H9 (cell line): Measurements from ENCODE around the gene RAB11A. TPM values are rescaled to one million over a fixed set of nuclear protein-coding genes. Genes with fewer than 3 reads are reported as not detected.
A peak's percentile ranks its signal among the peaks of the same experiment; 100 is the strongest.

Experiments used
- DNase-seq: peaks from one replicate; pipeline ENCODE4 v3.0.0-alpha.2; 2017
- H2AFZ ChIP-seq: one replicate; pipeline ENCODE4 v1.6.1; 2013; ENCODE audit warnings: mild to moderate bottlenecking, low read length, control low read depth, moderate library complexity
- H2AK5ac ChIP-seq: 2 replicates; pipeline ENCODE4 v1.6.1; 2013; ENCODE audit warnings: low read length, control low read depth, mixed read lengths; ENCODE audit not compliant: insufficient read length
- H2BK120ac ChIP-seq: one replicate; pipeline ENCODE4 v1.6.1; 2013; ENCODE audit warnings: low read depth, mild to moderate bottlenecking, low read length, control low read depth, inconsistent platforms; ENCODE audit not compliant: poor library complexity, severe bottlenecking
- H2BK12ac ChIP-seq: 2 replicates; pipeline ENCODE4 v1.6.1; 2013; ENCODE audit warnings: low read length, control low read depth, mixed read lengths, low read depth; ENCODE audit not compliant: insufficient read length
- H2BK15ac ChIP-seq: 2 replicates; pipeline ENCODE4 v1.6.1; 2013; ENCODE audit warnings: low read depth, low read length, control low read depth
- H2BK20ac ChIP-seq: one replicate; pipeline ENCODE4 v1.6.1; 2013; ENCODE audit warnings: low read depth, mild to moderate bottlenecking, low read length, control low read depth, inconsistent platforms; ENCODE audit not compliant: poor library complexity, severe bottlenecking
- H2BK5ac ChIP-seq: 2 replicates; pipeline ENCODE4 v1.6.1; 2013; ENCODE audit warnings: low read length, control low read depth, mixed read lengths; ENCODE audit not compliant: insufficient read length
- H3K14ac ChIP-seq: 2 replicates; pipeline ENCODE4 v1.6.1; 2013; ENCODE audit warnings: low read length, control low read depth; ENCODE audit not compliant: insufficient read depth
- H3K18ac ChIP-seq: 2 replicates; pipeline ENCODE4 v1.6.1; 2013; ENCODE audit warnings: low read depth, mild to moderate bottlenecking, mixed read lengths, low read length, control low read depth; ENCODE audit not compliant: insufficient read length
- H3K23ac ChIP-seq: 2 replicates; pipeline ENCODE4 v1.6.1; 2013; ENCODE audit warnings: low read length, control low read depth, mixed read lengths, low read depth; ENCODE audit not compliant: insufficient read length
- H3K23me2 ChIP-seq: 2 replicates; pipeline ENCODE4 v1.6.1; 2013; ENCODE audit warnings: low read depth, mild to moderate bottlenecking, mixed read lengths, low read length, control low read depth; ENCODE audit not compliant: insufficient read length, poor library complexity, severe bottlenecking
- H3K27ac ChIP-seq: 2 replicates; pipeline ENCODE4 v1.5.1; 2013; ENCODE audit warnings: low read length, control low read depth, mixed read lengths, low read depth; ENCODE audit not compliant: insufficient read length
- H3K27me3 ChIP-seq: 2 replicates; pipeline ENCODE4 v1.6.1; 2013; ENCODE audit warnings: low read length, control low read depth, inconsistent platforms; ENCODE audit not compliant: insufficient read depth
- H3K4ac ChIP-seq: 2 replicates; pipeline ENCODE4 v1.6.1; 2013; ENCODE audit warnings: low read depth, mild to moderate bottlenecking, control low read depth, inconsistent platforms, low read length, moderate library complexity
- H3K4me1 ChIP-seq: 2 replicates; pipeline ENCODE4 v1.6.1; 2013; ENCODE audit warnings: low read length, control low read depth, inconsistent platforms; ENCODE audit not compliant: insufficient read depth
- H3K4me2 ChIP-seq: 2 replicates; pipeline ENCODE4 v1.6.1; 2013; ENCODE audit warnings: low read length, control low read depth, mixed read lengths; ENCODE audit not compliant: insufficient read length, insufficient read depth
- H3K56ac ChIP-seq: 2 replicates; pipeline ENCODE4 v1.6.1; 2013; ENCODE audit warnings: low read depth, mild to moderate bottlenecking, mixed read lengths, low read length, control low read depth; ENCODE audit not compliant: insufficient read length
- H3K79me1 ChIP-seq: 2 replicates; pipeline ENCODE4 v1.6.1; 2013; ENCODE audit warnings: low read depth, mild to moderate bottlenecking, moderate library complexity, low read length, control low read depth, inconsistent platforms; ENCODE audit not compliant: insufficient read depth, poor library complexity, severe bottlenecking
- H3K79me2 ChIP-seq: 2 replicates; pipeline ENCODE4 v1.6.1; 2013; ENCODE audit warnings: low read length, control low read depth, inconsistent platforms; ENCODE audit not compliant: insufficient read depth
- H3K9ac ChIP-seq: 2 replicates; pipeline ENCODE4 v1.6.1; 2013; ENCODE audit warnings: low read length, control low read depth, mixed read lengths; ENCODE audit not compliant: insufficient read length; ENCODE audit errors: extremely low read depth
- H3K9me3 ChIP-seq: one replicate; pipeline ENCODE4 v1.6.1; 2013; ENCODE audit warnings: low read depth, low read length, inconsistent platforms; ENCODE audit not compliant: control insufficient read depth
- H3T11ph ChIP-seq: one replicate; pipeline ENCODE4 v1.6.1; 2013; ENCODE audit warnings: mild to moderate bottlenecking, low read length, control low read depth, inconsistent platforms
- H4K20me1 ChIP-seq: one replicate; pipeline ENCODE4 v1.6.1; 2013; ENCODE audit not compliant: control insufficient read depth, insufficient read length, insufficient read depth
- H4K5ac ChIP-seq: 2 replicates; pipeline ENCODE4 v1.6.1; 2013; ENCODE audit warnings: low read depth, mild to moderate bottlenecking, mixed read lengths, low read length, control low read depth; ENCODE audit not compliant: insufficient read length
- H4K8ac ChIP-seq: replicated peaks from 2 replicates; pipeline ENCODE4 v1.6.1; 2013; ENCODE audit warnings: low read length, control low read depth, mixed read lengths, low read depth; ENCODE audit not compliant: insufficient read length
- H4K91ac ChIP-seq: 2 replicates; pipeline ENCODE4 v1.6.1; 2013; ENCODE audit warnings: low read depth, mild to moderate bottlenecking, moderate library complexity, mixed read lengths, low read length, control low read depth; ENCODE audit not compliant: insufficient read length
- H3K27ac Mint-ChIP-seq, 3 experiments: 2 replicates in 2 of 3; 3 replicates in 1 of 3; pipeline ENCODE4 v1.8.0; 2020 to 2021; ENCODE audit warnings: mixed read lengths in 3 of 3, mild to moderate bottlenecking in 1 of 3, moderate library complexity in 1 of 3
- H3K27me3 Mint-ChIP-seq: 2 replicates; pipeline ENCODE4 v1.8.0; 2021; ENCODE audit warnings: low read depth, mild to moderate bottlenecking, moderate library complexity, mixed read lengths
- H3K36me3 Mint-ChIP-seq, 3 experiments: 2 replicates in 2 of 3; 3 replicates in 1 of 3; pipeline ENCODE4 v1.8.0; 2020 to 2021; ENCODE audit warnings: low read depth in 3 of 3, mixed read lengths in 3 of 3; ENCODE audit not compliant: insufficient read depth in 1 of 3
- H3K4me1 Mint-ChIP-seq, 2 experiments: 2 replicates each; pipeline ENCODE4 v1.8.0; 2020; ENCODE audit warnings: mixed read lengths in 2 of 2
- H3K4me3 Mint-ChIP-seq, 2 experiments: 2 replicates in 1 of 2; 3 replicates in 1 of 2; pipeline ENCODE4 v1.8.0; 2020 to 2021; ENCODE audit warnings: mild to moderate bottlenecking in 2 of 2, mixed read lengths in 2 of 2, moderate library complexity in 1 of 2
- H3K9me3 Mint-ChIP-seq, 2 experiments: 2 replicates in 1 of 2; 3 replicates in 1 of 2; pipeline ENCODE4 v1.8.0; 2020; ENCODE audit warnings: mild to moderate bottlenecking in 2 of 2, mixed read lengths in 2 of 2, moderate library complexity in 1 of 2
- CTCF ChIP-seq: fragments of 200-600 bp; sonication (generic); conservative IDR thresholded peaks from 3 replicates; pipeline ENCODE4 v1.8.0; 2021; ENCODE audit warnings: antibody characterized with exemption, mild to moderate bottlenecking
- WGBS: extraction: QIAGEN DNeasy Blood & Tissue Kit; methylation state at CpG from one replicate; pipeline ENCODE4 v1.1.7; 2013; ENCODE audit warnings: missing lambda C conversion rate, low lambda C conversion rate, mixed read lengths; ENCODE audit not compliant: insufficient read length; ENCODE audit errors: extremely low coverage; 5-methylcytosine and 5-hydroxymethylcytosine counted together
- total RNA-seq: library from RNA; stranded (reverse); gene quantifications from 2 replicates; pipeline ENCODE4 v1.2.1, GENCODE V29; 2021

The RAB11A gene
- total RNA-seq, 1 experiment from 2014 or later = 217 TPM

GRCh38 chr15:65885668-65886218 is 16.5 kb downstream of the RAB11A start:
- TF ChIP-seq CTCF = no peak
- no peak overlapping the region for H4K5ac ChIP-seq
- no peak overlapping the region for H4K8ac ChIP-seq
- WGBS = no CpG with 5 or more reads among the region's 4 CpGs
- no peak overlapping the region for H3K9ac ChIP-seq
- H3T11ph ChIP-seq = no peak overlapping the region
- H3K23me2 ChIP-seq = no peaks in the 10 kb centered on the region
- H3K56ac ChIP-seq = no peak overlapping the region
- no peaks in the 10 kb centered on the region for H3K79me1 ChIP-seq
- no peak overlapping the region for H3K18ac ChIP-seq
- no peak overlapping the region for H3K14ac ChIP-seq
- no peaks in the 10 kb centered on the region for H3K27me3 Mint-ChIP-seq
- peaks cover 20 to 27% of the 10 kb centered on the region in 2 experiments for H3K4me1 Mint-ChIP-seq
- no peak overlapping the region for H2AK5ac ChIP-seq
- peaks cover 24 to 66% (median 56%) of the 10 kb centered on the region in 3 experiments; a peak in 6 of 7 replicates for H3K36me3 Mint-ChIP-seq
- H3K27ac ChIP-seq = no peak overlapping the region
- no peaks in the 10 kb centered on the region for H3K79me2 ChIP-seq
- no peaks in the 10 kb centered on the region for H3K9me3 ChIP-seq
- H3K4me3 Mint-ChIP-seq = no peak overlapping the region
- no peak overlapping the region for H3K4ac ChIP-seq
- H4K20me1 ChIP-seq = no peaks in the 10 kb centered on the region
- no peak overlapping the region for H2BK120ac ChIP-seq
- no peak overlapping the region for H3K23ac ChIP-seq
- no peak overlapping the region for H2AFZ ChIP-seq
- no peak overlapping the region for H2BK5ac ChIP-seq
- H3K27me3 ChIP-seq = no peaks in the 10 kb centered on the region
- peak overlapping the region in 1 of 3 experiments; percentile 43; a peak in 4 of 7 replicates for H3K27ac Mint-ChIP-seq
- no peak overlapping the region for H2BK20ac ChIP-seq
- H3K4me1 ChIP-seq = no peaks in the 10 kb centered on the region
- H2BK15ac ChIP-seq = no peak overlapping the region
- H3K9me3 Mint-ChIP-seq = no peaks in the 10 kb centered on the region
- H3K4me2 ChIP-seq = no peak overlapping the region
- H2BK12ac ChIP-seq = no peak overlapping the region
- H4K91ac ChIP-seq = no peak overlapping the region
- DNase-seq = no peak
